Stimulated activated CD8-positive, alpha-beta memory T cell treated with anti-CD3 and anti-CD28 coated beads, Interleukin-2, amount 100 ng/mL, for 1 hour (primary cell): ENCODE measurements around the gene ARSD.
"Not testable (repeated sequence)": the region's sequence is repeated elsewhere in the genome, so short reads cannot be mapped to it uniquely, and the experiment has no call there.

Experiments used
- DNase-seq, 2 donors: peaks; one replicate each; pipeline ENCODE4 v3.0.0-alpha.2; 2020; ENCODE audit warnings: low read depth in 2 of 2

ARSD gene

GRCh38 chrX:2933125-2933900, 4.2 kb upstream of the ARSD start:
- no peak for DNase-seq

- no peak for DNase-seq
These were observed 2.5 kb upstream of the ARSD start for GRCh38 chrX:2931612-2932011.

- DNase-seq: no peak
These were observed 2.0 kb upstream of the ARSD start for GRCh38 chrX:2931155-2931554.

- DNase-seq: no peak
These were observed 952 bp downstream of the ARSD start for GRCh38 chrX:2928191-2928582.

GRCh38 chrX:2926664-2927275, 2.4 kb downstream of the ARSD start:
- DNase-seq: no peak

GRCh38 chrX:2926255-2926654, 2.9 kb downstream of the ARSD start:
- not testable (repeated sequence) for DNase-seq

- no peak for DNase-seq
These were observed 5.0 kb downstream of the ARSD start for GRCh38 chrX:2924151-2924550.

GRCh38 chrX:2921750-2922149, 7.4 kb downstream of the ARSD start:
- no peak for DNase-seq

GRCh38 chrX:2921193-2921592, 7.9 kb downstream of the ARSD start:
- DNase-seq: no peak

GRCh38 chrX:2917767-2918166, 11.4 kb downstream of the ARSD start:
- DNase-seq: no peak

- no peak for DNase-seq
These were observed 16.0 kb downstream of the ARSD start for GRCh38 chrX:2913118-2913517.

- no peak for DNase-seq
These were observed 19.0 kb downstream of the ARSD start for GRCh38 chrX:2910109-2910508.

- no peak for DNase-seq
These were observed 20.9 kb downstream of the ARSD start for GRCh38 chrX:2908125-2908685.

- DNase-seq: no peak
These were observed 21.8 kb downstream of the ARSD start for GRCh38 chrX:2907295-2907694.

GRCh38 chrX:2903366-2903765, 25.8 kb downstream of the ARSD start:
- DNase-seq: no peak

- no peak for DNase-seq
These were observed 26.3 kb downstream of the ARSD start for GRCh38 chrX:2902841-2903240.

GRCh38 chrX:2901367-2902036, 27.6 kb downstream of the ARSD start:
- no peak for DNase-seq

GRCh38 chrX:2898846-2899512, 30.2 kb downstream of the ARSD start:
- no peak for DNase-seq

GRCh38 chrX:2897690-2898623, 31.2 kb downstream of the ARSD start:
- peak in 1 of 2 donors; percentile 11 for DNase-seq

GRCh38 chrX:2897311-2897689, 31.8 kb downstream of the ARSD start:
- no peak for DNase-seq

GRCh38 chrX:2894885-2895292, 34.2 kb downstream of the ARSD start:
- DNase-seq: no peak
